Measurements from ENCODE around the gene TGFBR3. TPM values are rescaled to one million over a fixed set of nuclear protein-coding genes. Genes with fewer than 3 reads are reported as not detected.

The TGFBR3 gene
- total RNA-seq, 2 experiments from 2014 or later: 13.9 to 15.3 TPM

DNA sequence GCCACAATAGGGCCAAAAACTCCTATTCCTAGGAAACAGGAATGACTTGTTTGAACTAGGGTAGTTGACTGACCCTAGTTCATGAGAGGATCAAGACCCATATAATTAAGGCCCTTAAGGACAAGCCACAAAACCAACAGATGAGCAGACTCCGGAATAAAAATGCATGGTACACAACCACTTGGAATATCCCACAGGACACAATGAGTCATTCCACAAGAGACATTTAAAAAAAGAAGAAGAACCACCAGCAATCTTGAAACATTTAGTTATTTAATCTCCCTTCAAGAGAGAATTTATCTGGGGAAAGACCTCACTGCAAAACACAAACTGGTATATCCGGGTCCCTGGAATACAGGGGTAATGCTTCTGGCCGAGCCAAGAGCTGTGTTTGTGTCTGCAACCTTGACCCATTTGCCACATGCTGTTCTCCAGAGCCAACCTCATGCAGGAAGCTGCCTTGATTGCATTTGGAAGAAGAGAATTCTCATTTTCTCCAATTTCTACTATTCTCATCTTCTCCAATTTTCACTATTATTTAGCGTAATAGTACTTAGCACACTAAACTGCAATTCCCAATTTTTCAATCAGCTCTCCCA is 135.5 kb downstream of the TGFBR3 start:
- POLR2A ChIA-PET: no interaction called here
- H3K9me3 Mint-ChIP-seq: peaks cover 17% of the 10 kb centered on the region
- H3K27me3 Mint-ChIP-seq: no peaks in the 10 kb centered on the region
- peaks cover 17% of the 10 kb centered on the region for H3K4me1 Mint-ChIP-seq
- ATAC-seq (ENCODE audit: low read depth) (no peak), DNase-seq (no peak)
- no peak overlapping the region for H3K4me3 Mint-ChIP-seq
- H3K27ac Mint-ChIP-seq: no peak overlapping the region
- H3K36me3 Mint-ChIP-seq: peaks cover 2% of the 10 kb centered on the region

DNA sequence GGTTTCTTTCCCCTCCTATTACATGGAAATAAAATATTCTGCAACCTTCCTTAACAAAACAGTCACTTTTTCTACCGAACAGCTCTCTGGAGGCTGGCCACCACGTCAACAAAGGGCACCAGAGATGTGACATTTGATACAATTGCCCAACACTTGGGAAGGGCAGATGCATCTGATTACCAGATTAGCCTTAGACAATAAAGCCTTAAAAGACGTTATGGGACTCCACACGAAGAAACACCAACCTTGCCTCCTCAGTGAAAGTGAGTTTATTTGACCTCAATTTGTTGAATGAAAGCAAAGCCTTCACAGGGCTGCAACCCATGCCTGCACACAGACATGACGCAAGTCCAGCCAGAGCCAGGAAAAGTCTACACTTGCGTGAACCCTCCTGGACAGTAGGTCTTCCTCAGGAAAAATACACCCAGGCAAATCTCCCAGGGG is 136.1 kb downstream of the TGFBR3 start:
- no peak for DNase-seq
- Mint-ChIP-seq H3K27me3 (no peaks in the 10 kb centered on the region), H3K9me3 (peaks cover 19% of the 10 kb centered on the region), H3K4me1 (peaks cover 17% of the 10 kb centered on the region), H3K36me3 (peaks cover 2% of the 10 kb centered on the region), H3K27ac (no peak overlapping the region), H3K4me3 (no peak overlapping the region)
- POLR2A ChIA-PET: no interaction called here
- no peak for ATAC-seq (ENCODE audit: low read depth)

DNA sequence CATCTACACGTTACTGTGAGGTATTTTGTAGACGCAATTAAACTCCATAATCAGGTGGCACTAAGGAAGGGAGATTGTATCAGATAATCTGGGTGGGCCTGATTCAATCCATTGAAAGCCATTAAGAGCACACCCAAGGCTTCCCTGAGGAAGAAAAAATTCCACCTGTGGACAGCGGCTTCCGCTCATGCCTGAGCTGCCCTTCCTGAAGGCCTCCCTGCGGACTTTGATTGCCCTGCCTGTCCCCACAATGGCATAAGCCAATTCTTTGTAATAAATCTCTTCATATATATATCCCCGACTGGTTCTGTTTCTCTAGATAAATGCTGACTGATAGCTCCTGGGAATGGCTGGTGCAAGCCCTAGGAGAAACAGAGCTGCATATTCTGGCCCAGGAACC is 138.3 kb downstream of the TGFBR3 start:
- H3K36me3 Mint-ChIP-seq: peaks cover 4% of the 10 kb centered on the region
- DNase-seq (no peak), ATAC-seq (ENCODE audit: low read depth) (no peak)
- peaks cover 20% of the 10 kb centered on the region for H3K9me3 Mint-ChIP-seq
- no peak overlapping the region for H3K4me3 Mint-ChIP-seq
- H3K27me3 Mint-ChIP-seq: peaks cover 2% of the 10 kb centered on the region
- POLR2A ChIA-PET: no interaction called here
- peaks cover 2% of the 10 kb centered on the region for H3K4me1 Mint-ChIP-seq
- no peak overlapping the region for H3K27ac Mint-ChIP-seq

DNA sequence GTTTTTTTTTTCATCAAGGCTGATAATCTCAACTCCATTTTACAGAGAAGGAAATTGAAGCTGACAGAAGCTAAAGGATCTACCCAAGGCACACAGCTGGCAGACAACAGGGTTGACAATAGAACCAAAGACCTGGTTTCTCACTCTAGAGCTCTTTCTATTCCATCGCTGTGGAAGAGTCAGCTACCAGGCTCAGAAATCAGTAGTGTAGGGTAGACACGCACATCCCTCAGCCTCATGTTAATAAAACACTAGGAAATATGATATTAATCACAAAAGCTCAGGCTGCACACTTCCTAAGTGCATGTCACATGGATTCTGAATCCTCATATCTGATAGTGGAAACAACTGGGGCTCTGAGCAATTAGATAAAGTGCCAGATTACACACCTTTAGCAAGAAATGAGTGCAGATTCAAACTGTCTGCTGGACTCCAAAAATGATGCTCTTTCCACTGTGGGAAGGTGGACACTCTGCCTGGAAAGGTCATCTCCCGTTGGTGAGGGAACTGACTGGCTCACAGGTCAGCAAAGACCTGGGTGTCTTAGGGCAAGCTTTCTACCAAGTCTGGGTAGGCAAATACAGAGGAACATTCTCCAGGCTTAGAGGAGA is 139.1 kb downstream of the TGFBR3 start:
- Mint-ChIP-seq H3K27me3 (peaks cover 5% of the 10 kb centered on the region), H3K27ac (no peak overlapping the region), H3K4me3 (no peak overlapping the region), H3K4me1 (no peaks in the 10 kb centered on the region), H3K36me3 (peaks cover 4% of the 10 kb centered on the region), H3K9me3 (peaks cover 22% of the 10 kb centered on the region)
- DNase-seq: no peak
- no peak for ATAC-seq (ENCODE audit: low read depth)
- POLR2A ChIA-PET: no interaction called here

DNA sequence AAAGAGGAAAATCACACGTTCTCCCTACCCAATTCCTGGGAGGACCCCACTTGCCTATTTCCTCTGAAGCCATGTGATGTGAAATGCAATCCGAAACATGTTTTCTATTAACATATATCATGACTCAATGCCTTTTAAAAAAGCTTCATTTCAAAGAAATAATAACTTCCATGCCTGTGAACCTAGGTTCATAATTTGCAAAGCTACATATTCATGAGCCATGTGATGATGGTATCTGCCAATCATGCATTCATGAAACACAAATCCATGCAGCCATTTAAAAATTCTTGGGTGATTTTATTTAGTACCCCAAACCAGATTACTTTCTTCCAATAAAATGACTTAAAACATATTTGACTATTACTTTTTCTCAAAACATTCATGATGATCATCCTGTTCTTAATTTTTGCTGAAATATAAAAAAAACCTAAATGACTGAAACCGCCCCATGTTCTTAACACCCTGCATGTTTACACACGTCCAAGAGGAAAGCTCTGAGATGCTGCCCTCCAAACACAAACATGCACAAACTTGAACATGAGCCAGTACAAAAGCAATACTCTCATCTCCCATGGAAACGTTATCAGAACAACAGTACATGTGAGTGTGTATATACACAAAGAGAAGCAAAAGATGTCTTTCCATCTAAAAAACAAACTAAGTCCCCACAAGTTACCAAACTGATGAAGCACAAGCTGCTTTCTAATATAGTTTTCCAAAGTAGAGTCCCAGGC is 140.1 kb downstream of the TGFBR3 start:
- DNase-seq (no peak), ATAC-seq (ENCODE audit: low read depth) (no peak)
- Mint-ChIP-seq H3K27me3 (peaks cover 7% of the 10 kb centered on the region), H3K27ac (no peak overlapping the region), H3K9me3 (peaks cover 23% of the 10 kb centered on the region), H3K4me3 (no peak overlapping the region), H3K36me3 (peaks cover 4% of the 10 kb centered on the region), H3K4me1 (no peaks in the 10 kb centered on the region)
- POLR2A ChIA-PET: no interaction called here

DNA sequence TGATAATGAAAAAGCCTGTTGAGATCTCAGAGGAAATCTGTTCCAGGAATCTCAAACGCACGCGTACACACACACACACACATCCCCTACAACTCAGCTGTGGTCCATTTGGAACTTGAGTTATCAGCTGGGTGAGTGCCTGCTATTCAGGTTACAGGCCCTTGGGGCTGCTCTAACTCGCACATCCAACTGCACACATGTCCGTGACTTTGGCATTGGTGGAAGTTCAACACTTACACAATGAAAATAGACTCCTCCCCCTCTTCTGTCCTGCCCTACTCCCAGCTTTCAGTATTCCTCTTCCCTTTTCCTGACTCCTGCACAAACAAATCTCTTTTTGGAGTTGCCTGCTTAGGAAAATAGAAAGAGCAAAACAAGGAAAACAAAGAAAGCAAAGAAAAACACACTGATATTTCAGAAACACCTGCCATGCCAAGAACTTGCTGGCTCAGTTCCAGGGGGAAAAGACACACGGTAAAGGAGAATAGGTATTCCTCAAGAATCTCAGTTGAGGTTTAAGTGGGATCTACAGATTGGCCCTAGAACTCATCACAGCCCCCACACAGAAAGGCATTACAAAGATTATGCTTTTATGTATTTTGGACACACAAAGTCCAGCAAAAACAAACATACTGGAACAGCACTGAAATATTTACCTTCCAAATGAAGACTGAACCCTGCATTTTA is 140.9 kb downstream of the TGFBR3 start:
- H3K27ac Mint-ChIP-seq: no peak overlapping the region
- peaks cover 4% of the 10 kb centered on the region for H3K36me3 Mint-ChIP-seq
- ATAC-seq (ENCODE audit: low read depth) (no peak), DNase-seq (no peak)
- H3K4me1 Mint-ChIP-seq: no peaks in the 10 kb centered on the region
- POLR2A ChIA-PET: no interaction called here
- H3K27me3 Mint-ChIP-seq: peaks cover 7% of the 10 kb centered on the region
- H3K4me3 Mint-ChIP-seq: no peak overlapping the region
- H3K9me3 Mint-ChIP-seq: peaks cover 22% of the 10 kb centered on the region

DNA sequence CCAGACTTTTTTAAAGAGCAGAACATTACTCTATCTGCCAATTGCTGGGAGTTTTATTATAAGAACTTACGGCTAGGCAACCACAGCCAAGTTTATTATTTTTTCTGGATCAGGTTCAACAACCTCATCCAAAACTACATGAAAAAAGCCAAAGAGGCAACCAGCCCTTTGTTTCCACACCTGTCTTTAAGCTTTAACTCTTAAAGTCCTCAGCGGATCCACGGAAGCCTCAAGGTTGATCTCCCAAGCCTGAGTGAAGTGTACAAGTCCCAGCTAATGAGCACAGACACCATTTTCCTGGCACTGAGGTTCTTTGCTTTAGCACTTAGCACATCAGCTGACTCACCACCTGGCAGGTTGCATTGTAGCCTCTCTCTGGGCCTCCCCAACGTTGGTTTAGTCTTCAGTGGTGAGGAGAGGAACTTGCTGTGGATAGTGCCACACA is 143.1 kb downstream of the TGFBR3 start:
- Mint-ChIP-seq H3K4me1 (no peaks in the 10 kb centered on the region), H3K4me3 (no peak overlapping the region), H3K27ac (no peak overlapping the region), H3K36me3 (peaks cover 4% of the 10 kb centered on the region), H3K9me3 (peaks cover 24% of the 10 kb centered on the region), H3K27me3 (peaks cover 7% of the 10 kb centered on the region)
- POLR2A ChIA-PET: no interaction called here
- no peak for DNase-seq
- no peak for ATAC-seq (ENCODE audit: low read depth)

DNA sequence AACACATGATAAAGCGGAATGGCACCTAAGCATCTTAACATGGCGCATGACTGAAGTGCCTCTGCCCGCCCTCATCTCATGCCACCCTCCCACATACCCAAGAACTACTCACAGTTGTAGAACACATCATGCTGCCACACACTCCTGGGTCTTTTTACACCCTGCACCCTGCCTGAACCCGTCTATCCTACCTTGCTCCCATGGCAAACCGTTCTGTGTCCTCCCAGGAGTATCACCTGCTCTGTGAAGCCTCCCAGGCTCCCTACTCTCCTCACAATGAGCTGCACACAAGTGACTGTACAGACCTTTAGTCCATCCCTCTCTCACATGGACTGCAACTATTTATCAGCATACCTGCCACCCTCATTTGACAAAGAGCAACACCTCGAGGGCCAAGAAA is 144.0 kb downstream of the TGFBR3 start:
- POLR2A ChIA-PET: no interaction called here
- H3K36me3 Mint-ChIP-seq: peaks cover 4% of the 10 kb centered on the region
- peaks cover 7% of the 10 kb centered on the region for H3K27me3 Mint-ChIP-seq
- ATAC-seq (ENCODE audit: low read depth) (no peak), DNase-seq (no peak)
- no peak overlapping the region for H3K27ac Mint-ChIP-seq
- H3K9me3 Mint-ChIP-seq: peaks cover 17% of the 10 kb centered on the region
- no peak overlapping the region for H3K4me3 Mint-ChIP-seq
- H3K4me1 Mint-ChIP-seq: no peaks in the 10 kb centered on the region

DNA sequence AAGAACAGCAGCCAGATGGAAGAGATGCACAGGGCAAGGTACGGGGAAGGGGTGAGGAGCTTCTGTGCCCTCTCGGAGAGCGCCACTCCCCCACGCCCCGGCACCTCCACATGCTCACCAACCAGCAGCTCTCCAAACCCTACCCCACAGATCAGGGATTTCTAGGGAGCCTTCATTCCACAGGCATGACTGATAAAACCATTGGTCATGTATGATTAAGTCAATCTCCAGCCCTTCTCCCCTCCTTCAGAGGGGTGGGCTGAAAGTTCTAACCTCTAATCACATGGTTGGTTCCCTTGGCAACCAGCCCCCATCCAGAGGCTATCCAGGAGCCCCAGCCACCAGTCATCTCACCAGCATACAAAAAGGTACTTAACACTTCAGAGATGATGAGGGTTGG is 144.7 kb downstream of the TGFBR3 start:
- H3K4me3 Mint-ChIP-seq: no peak overlapping the region
- H3K36me3 Mint-ChIP-seq: peaks cover 2% of the 10 kb centered on the region
- POLR2A ChIA-PET: no interaction called here

DNA sequence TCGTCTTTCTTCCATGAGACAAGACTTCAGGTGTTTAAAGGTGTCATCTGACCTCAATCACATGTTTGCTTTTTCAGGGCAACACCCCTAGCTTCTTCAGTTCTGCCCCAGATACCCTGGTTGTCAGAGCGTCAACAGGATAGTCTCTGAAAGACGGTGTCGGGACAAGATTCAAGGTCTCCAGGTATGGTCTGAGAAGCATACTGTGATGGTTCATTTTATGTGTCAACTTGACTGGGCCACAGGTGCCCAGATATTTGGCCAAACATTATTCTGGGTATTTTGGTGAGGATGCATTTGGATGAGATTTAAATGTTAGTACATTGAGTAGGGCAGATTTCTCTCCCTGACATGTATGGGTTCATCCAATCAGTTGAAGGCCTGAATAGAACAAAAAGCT is 148.3 kb downstream of the TGFBR3 start:
- Mint-ChIP-seq H3K4me1 (peaks cover 2% of the 10 kb centered on the region), H3K4me3 (no peak overlapping the region), H3K9me3 (peaks cover 5% of the 10 kb centered on the region), H3K36me3 (no peaks in the 10 kb centered on the region), H3K27me3 (peaks cover 9% of the 10 kb centered on the region), H3K27ac (no peak overlapping the region)
- no peak for DNase-seq
- POLR2A ChIA-PET: no interaction called here
- no peak for ATAC-seq (ENCODE audit: low read depth)

More for the DNA sequence above, 144.7 kb downstream of the TGFBR3 start:
- Mint-ChIP-seq H3K27me3 (peaks cover 7% of the 10 kb centered on the region), H3K27ac (no peak overlapping the region), H3K9me3 (peaks cover 13% of the 10 kb centered on the region), H3K4me1 (no peaks in the 10 kb centered on the region)
- DNase-seq (no peak), ATAC-seq (ENCODE audit: low read depth) (no peak)

DNA sequence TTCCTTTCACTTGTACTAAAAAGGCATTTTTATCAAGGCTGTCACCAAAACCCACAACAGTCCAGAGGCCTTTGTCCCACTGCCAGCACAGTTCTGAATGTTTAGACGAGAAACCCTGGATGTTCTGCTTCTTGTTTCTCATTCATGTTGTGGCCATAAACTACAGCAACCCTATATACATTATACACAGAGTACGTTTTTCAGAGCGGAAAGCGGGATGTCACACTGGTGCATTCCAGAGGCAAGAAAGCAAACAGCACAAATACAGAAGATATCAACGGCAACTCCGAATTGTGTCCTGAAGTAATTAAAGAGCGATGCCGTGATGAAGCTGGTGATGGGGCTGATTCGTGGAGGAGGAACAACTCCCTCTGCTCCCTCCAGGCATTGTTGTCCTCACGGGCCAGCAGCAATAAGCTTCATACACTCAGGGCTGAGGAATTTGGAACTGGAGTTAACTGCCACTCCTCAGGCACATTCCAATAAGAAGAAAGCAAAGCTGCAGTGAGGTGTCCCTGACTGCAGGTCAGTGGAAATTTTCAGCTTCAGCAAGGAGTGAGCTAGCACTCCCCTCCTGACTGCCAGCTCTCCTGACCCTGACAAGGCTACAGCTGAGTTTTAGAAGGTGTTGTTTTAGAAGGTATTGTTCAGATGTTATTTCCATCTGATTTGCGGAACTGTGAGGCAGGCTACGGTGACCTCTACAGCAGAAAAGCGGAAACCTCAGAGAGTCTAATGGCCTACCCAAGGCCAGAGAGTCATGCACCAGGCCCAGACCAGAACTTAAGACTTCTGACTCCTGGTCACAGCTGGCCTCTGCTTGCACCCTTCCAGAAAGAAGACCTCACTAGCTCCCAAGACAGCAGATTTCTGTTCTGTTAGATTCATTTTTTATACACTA is 149.0 kb downstream of the TGFBR3 start:
- peaks cover 6% of the 10 kb centered on the region for H3K27me3 Mint-ChIP-seq
- DNase-seq (no peak), ATAC-seq (ENCODE audit: low read depth) (no peak)
- peaks cover 2% of the 10 kb centered on the region for H3K4me1 Mint-ChIP-seq
- no peak overlapping the region for H3K27ac Mint-ChIP-seq
- POLR2A ChIA-PET: no interaction called here
- peaks cover 4% of the 10 kb centered on the region for H3K9me3 Mint-ChIP-seq
- no peak overlapping the region for H3K4me3 Mint-ChIP-seq
- H3K36me3 Mint-ChIP-seq: no peaks in the 10 kb centered on the region

DNA sequence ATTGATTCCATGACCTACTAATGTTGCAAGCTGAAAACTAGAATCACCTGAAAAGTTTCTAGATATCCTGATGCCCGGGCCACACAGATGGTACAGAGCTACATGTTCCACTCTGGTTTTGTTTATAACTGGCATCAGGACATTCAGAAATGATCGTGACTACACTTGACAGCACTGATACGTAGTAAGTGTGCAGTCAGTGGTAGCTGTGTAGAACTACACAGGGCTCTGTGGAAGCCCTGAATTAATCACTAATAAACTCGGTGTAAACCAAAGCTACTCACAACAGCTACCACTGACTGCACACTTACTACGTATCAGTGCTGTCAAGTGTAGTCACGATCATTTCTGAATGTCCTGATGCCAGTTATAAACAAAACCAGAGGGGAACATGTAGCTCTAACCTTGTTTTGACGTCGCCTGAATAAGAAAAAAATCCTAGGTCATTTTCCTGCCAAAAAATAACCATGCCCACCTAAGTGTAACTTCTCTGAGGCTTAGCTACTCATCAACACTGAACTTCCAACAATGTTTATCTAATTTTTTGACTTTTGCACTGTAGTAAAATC is 149.7 kb downstream of the TGFBR3 start:
- Mint-ChIP-seq H3K4me3 (no peak overlapping the region), H3K27ac (no peak overlapping the region), H3K4me1 (peaks cover 9% of the 10 kb centered on the region), H3K36me3 (no peaks in the 10 kb centered on the region), H3K27me3 (peaks cover 4% of the 10 kb centered on the region), H3K9me3 (peaks cover 1% of the 10 kb centered on the region)
- POLR2A ChIA-PET: interaction anchor here (0.5 kb wide), 1 partner anchor 203 kb away, joined by 7 read pairs; no protein-coding TSS in a partner anchor
- ATAC-seq (ENCODE audit: low read depth): no peak
- no peak for DNase-seq
